NB4 (cell line): ENCODE measurements around the gene SLC25A5.
"Not testable (repeated sequence)": the region's sequence is repeated elsewhere in the genome, so short reads cannot be mapped to it uniquely, and the experiment has no call there.

Source experiments
- DNase-seq: peaks from one replicate; pipeline ENCODE4 v3.0.0; 2010; ENCODE audit warnings: low read depth
- H3K4me3 ChIP-seq: one replicate; pipeline ENCODE4 v1.5.1; 2011; ENCODE audit warnings: mild to moderate bottlenecking, low read depth, low read length, moderate library complexity
- MYC ChIP-seq: IDR thresholded peaks from 2 replicates; pipeline ENCODE4 v1.6.1; 2011; ENCODE audit warnings: low read depth, low read length
- POLR2A ChIP-seq: IDR thresholded peaks from 2 replicates; pipeline ENCODE4 v1.6.1; 2011; ENCODE audit warnings: mild to moderate bottlenecking; ENCODE audit not compliant: insufficient read length; ENCODE audit errors: extremely low read depth
- TF ChIP-seq, protein P1 (sequence below): IDR thresholded peaks from 2 replicates; pipeline ENCODE4 v1.6.1; 2011; ENCODE audit warnings: low read depth, low read length
- TF ChIP-seq, protein P2 (sequence below): IDR thresholded peaks from one replicate; pipeline ENCODE4 v1.5.1; 2012; ENCODE audit warnings: low read depth, low read length

The SLC25A5 gene

DNA sequence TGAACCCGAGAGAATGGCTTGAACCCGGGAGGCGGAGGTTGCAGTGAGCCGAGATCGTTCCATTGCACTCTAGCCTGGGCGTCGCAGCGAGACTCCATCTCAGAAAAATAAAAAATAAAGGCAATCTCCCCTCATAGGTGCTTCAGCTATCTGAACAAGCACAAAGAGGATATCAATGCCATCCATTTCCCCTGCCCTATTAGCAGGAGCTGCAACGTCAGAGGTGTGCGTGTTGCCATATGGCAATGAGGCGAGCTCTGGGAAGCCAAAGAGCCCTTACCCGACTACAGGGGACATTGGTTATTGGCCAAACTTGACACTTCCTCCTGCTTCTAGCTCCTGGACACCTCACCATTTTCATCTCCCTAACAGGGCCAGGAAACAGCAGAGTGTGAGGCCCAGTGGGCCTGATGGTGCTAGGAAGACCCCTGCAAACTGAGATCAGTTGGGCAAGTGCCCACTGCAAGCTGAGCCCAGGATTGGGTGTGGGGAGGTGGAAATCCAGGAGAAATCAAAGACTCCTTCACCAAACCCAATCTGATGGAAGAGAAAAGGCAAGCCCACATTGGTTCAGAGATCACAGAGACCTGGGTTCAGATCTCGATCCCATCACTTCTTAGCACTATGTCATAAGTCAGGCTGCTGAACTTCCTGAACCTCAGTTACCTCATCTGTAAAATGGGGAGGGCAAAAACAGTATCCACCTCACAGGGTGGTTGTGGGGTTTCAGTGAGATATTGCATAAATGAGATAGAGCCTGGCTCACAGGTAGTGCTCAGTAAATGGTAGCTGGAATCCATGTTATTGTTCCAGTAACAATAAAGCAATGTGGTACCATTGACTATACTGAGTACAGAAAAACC is 21.2 kb downstream of the SLC25A5 start:
- no peak for DNase-seq
- H3K4me3 ChIP-seq: no peak overlapping the region

DNA sequence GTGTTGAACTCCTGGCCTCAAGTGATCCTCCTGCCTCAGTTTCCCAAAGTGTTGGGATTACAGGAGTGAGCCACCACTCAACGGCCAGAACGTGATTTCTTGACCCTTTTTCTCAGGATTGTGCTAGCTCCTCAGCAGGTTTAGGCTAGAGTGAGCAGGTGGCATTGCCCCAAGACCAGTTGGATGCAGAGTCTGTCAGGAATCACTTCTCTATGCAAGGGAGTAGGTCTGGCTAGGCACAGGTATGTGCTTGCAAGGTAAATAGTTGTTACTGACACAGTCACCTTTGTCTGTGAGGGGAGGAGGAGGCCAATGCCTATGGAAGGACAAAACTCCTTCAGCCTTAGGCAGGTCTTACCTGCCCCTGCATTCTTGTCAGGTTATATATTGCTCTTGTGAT is 24.2 kb downstream of the SLC25A5 start:
- no peak for DNase-seq
- TF ChIP-seq POLR2A: no peak
- TF ChIP-seq, protein P1, sequence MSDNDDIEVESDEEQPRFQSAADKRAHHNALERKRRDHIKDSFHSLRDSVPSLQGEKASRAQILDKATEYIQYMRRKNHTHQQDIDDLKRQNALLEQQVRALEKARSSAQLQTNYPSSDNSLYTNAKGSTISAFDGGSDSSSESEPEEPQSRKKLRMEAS: no peak
- no peak overlapping the region for H3K4me3 ChIP-seq

More for the DNA sequence above, 21.2 kb downstream of the SLC25A5 start:
- no peak for TF ChIP-seq MYC
- TF ChIP-seq, protein P2, sequence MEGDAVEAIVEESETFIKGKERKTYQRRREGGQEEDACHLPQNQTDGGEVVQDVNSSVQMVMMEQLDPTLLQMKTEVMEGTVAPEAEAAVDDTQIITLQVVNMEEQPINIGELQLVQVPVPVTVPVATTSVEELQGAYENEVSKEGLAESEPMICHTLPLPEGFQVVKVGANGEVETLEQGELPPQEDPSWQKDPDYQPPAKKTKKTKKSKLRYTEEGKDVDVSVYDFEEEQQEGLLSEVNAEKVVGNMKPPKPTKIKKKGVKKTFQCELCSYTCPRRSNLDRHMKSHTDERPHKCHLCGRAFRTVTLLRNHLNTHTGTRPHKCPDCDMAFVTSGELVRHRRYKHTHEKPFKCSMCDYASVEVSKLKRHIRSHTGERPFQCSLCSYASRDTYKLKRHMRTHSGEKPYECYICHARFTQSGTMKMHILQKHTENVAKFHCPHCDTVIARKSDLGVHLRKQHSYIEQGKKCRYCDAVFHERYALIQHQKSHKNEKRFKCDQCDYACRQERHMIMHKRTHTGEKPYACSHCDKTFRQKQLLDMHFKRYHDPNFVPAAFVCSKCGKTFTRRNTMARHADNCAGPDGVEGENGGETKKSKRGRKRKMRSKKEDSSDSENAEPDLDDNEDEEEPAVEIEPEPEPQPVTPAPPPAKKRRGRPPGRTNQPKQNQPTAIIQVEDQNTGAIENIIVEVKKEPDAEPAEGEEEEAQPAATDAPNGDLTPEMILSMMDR: no peak
- TF ChIP-seq, protein P1: no peak
- no peak for TF ChIP-seq POLR2A

DNA sequence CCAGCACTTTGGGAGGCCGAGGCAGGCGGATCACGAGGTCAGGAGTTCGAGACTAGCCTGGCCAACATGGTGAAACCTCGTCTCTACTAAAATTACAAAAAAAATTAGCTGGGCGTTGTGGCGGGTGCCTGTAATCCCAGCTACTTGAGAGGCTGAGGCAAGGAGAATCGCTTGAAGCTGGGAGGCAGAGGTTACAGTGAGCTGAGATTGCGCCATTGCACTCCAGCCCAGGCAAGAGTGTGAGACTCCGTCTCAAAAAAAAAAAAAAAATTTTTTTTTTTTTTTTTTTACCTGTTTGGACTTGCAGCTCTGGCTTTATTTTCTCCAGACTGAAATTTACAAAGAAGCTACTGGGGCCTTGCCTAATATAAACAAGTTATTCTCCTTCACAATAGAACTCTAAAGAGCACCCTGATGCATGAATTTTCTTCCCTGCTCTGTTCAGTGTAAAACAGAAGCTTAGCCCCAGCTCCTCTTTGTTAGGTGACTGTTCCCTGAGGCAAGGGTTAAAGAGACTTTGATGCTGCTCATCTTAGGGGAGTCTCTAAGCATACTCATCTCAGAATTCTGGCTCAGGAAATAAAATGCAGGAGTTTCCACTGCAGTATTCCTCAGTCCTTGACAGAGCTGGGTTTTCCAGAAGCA is 25.7 kb downstream of the SLC25A5 start:
- H3K4me3 ChIP-seq, DNase-seq: not testable (repeated sequence)

DNA sequence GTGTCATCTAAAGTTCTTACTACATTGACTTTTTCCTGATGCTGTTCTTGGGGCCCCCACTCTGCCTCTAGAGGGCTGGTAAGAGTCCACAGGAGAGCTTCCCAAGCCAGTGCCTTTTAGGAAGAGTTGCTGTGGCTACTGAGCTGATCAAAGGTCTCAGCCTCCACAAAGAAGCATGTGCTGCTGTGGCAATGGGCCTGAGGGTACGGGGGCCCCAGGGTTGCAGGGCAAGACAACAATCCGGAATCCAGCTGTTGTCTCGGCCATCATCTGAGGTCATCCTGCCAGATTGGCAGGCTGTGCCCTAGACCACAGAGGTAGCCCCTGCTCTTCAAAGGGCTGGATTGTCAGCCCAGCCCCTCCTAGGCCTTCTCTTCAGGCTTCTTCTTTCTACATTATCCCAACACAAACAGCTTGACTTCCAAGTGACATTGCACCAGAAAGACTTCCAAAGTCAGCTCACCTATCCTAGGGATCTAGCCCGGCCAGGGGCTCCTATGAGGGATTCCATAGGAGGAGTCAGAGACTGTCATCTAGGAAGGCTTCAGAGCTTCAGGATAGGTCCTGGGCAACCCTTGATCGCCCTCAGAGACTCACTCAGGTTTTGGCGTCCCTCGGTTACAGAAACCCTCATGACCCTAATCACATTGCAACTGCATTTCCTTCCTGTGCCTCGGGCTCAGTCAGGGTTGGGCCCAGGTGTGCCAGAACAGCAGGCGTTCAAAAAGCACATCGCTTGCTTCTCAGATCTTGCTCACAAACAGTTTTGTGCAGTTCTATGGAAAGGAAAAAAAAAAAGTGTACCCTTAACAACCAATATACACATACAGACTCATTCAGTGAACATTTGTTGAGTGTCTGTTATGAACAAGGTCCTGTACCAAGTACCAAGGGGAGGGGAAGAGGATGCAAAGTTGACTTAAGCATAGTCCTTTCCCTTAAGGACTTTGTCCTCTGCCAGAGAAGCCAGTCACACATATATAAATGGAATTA is 27.8 kb downstream of the SLC25A5 start:
- H3K4me3 ChIP-seq: no peak overlapping the region
- no peak for DNase-seq

DNA sequence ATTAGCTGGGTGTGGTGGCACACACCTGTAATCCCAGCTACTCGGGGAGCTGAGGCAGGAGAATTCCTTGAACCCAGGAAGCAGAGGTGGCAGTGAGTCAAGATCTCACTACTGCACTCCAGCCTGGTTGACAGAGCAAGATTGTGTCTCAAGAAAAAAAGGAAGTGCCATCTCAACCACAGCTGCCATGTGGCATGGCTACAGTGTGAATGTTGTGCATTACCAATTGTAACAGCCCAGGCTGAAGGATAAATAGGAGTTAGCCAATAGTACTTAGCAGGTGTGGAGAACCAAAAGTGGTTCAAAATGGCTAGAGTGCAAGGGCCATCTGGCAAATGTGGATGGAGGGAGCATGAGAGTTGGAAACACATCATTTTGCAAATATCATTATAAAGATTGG is 28.9 kb downstream of the SLC25A5 start:
- TF ChIP-seq POLR2A (no peak), MYC (peak; percentile 65)
- TF ChIP-seq, protein P1: peak; percentile 80
- TF ChIP-seq, protein P2: no peak
- no peak overlapping the region for H3K4me3 ChIP-seq
- DNase-seq: peak; percentile 76

More for the DNA sequence above, 27.8 kb downstream of the SLC25A5 start:
- TF ChIP-seq MYC (no peak), POLR2A (no peak)
- TF ChIP-seq, protein P1: no peak
- TF ChIP-seq, protein P2: no peak

DNA sequence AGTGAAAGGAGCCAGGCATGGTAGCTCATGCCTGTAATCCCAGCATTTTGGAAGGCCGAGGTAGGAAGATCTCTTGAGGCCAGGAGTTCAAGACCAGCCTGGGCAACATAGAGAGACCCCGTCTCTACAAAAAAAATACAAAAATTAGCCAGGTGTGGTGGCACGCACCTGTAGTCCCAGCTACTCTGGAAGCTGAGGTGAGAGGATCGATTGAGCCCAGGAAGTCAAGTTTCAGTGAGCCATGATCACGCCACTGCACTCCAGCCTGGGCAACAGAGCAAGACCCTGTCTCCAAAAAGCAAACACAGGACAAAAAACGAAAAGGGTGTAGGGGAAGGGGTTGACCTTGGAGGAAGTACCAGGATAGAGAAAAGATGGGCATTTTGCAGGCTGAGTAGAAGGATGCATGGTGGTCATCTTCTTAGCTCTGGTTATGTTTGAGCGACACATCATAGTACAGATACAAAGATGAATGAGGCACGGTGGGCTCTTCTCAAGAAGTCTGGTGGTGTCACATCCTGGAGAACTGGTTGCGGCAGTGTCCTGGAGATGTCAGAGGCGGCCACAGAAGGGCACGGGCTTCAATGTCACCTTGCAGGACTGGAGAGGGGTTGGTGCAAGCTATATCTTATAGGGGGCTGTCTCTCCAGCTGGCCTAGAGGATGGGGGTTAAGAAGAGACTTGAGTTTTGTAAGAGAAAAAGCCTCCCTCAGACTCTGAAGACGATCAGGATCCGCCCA is 32.0 kb downstream of the SLC25A5 start:
- H3K4me3 ChIP-seq: no peak overlapping the region
- TF ChIP-seq POLR2A (no peak), MYC (no peak)
- TF ChIP-seq, protein P2: no peak
- TF ChIP-seq, protein P1: no peak
- no peak for DNase-seq
